ENCODE results near the gene OSBPL6. TPM values are rescaled to one million over a fixed set of nuclear protein-coding genes. Genes with fewer than 3 reads are reported as not detected.

Gene OSBPL6
- total RNA-seq, 1 donor: 6.5 TPM

DNA sequence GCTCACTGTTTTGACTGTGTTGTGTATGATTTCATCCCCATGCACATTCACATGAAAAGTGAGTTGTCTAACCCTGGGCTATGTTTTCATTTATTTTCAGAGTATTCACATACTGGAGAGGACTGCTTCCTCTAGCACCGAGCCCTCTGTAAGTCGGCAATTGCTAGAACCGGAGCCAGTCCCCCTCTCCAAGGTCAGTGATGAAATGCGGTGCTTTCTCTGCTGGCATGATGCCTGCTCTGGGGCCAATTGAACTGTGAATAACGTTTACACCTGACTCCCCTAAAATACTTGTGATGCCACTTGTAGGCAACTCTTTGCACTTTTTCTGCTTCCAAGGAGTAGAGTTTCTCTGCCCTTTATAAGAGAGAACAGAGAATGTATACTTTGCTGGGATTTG is 129.8 kb downstream of the OSBPL6 start:
- DNase-seq (ENCODE audit: low read depth): no peak
- H3K4me3 ChIP-seq (ENCODE audit: low read depth, low read length): no peak overlapping the region
- TF ChIP-seq, protein P1, sequence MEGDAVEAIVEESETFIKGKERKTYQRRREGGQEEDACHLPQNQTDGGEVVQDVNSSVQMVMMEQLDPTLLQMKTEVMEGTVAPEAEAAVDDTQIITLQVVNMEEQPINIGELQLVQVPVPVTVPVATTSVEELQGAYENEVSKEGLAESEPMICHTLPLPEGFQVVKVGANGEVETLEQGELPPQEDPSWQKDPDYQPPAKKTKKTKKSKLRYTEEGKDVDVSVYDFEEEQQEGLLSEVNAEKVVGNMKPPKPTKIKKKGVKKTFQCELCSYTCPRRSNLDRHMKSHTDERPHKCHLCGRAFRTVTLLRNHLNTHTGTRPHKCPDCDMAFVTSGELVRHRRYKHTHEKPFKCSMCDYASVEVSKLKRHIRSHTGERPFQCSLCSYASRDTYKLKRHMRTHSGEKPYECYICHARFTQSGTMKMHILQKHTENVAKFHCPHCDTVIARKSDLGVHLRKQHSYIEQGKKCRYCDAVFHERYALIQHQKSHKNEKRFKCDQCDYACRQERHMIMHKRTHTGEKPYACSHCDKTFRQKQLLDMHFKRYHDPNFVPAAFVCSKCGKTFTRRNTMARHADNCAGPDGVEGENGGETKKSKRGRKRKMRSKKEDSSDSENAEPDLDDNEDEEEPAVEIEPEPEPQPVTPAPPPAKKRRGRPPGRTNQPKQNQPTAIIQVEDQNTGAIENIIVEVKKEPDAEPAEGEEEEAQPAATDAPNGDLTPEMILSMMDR (IDR thresholded peaks at IDR 0.05; ENCODE audit: insufficient read depth, low read depth, low read length): no peak

DNA sequence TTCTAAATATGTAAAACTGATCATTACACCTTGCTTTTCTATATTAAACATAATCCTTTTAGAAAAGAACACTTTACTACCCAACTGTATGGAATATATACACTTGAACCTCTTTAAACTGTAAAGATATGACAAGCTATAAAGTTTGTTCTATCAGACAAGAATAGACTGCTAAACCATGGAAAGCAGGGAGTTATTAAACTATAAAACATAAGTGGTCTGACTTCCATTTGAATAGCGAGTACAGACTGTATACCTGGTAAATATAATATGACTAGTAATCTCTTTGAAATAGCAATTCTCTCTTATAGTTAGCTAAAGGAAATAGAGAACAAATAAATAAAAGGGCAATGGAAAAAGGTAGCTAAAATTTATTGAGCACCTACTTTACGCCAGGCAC is 131.0 kb downstream of the OSBPL6 start:
- no peak overlapping the region for H3K4me3 ChIP-seq (ENCODE audit: low read depth, low read length)
- TF ChIP-seq, protein P1 (IDR thresholded peaks at IDR 0.05; ENCODE audit: insufficient read depth, low read depth, low read length): no peak
- no peak for DNase-seq (ENCODE audit: low read depth)

DNA sequence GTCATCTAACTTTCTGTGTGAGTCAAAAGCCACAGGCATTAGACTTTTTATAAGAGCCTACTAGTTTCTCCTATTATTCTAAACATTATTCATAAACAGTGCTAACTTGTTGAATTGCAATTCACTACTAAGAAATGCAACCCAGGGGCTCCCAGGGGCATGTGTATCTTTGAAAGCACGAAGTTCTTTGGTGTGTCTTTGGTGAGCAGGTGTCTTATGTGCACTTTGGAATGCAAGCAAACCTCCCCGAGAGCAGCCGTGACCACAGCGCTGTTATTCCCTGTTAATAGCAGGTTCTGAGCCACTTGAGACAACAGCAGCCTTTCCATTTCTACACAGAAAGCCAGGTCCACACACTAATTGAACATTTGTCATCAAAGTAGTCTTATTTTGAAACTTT is 133.2 kb downstream of the OSBPL6 start:
- TF ChIP-seq, protein P1 (IDR thresholded peaks at IDR 0.05; ENCODE audit: insufficient read depth, low read depth, low read length): no peak
- H3K4me3 ChIP-seq (ENCODE audit: low read depth, low read length): no peak overlapping the region
- no peak for DNase-seq (ENCODE audit: low read depth)

DNA sequence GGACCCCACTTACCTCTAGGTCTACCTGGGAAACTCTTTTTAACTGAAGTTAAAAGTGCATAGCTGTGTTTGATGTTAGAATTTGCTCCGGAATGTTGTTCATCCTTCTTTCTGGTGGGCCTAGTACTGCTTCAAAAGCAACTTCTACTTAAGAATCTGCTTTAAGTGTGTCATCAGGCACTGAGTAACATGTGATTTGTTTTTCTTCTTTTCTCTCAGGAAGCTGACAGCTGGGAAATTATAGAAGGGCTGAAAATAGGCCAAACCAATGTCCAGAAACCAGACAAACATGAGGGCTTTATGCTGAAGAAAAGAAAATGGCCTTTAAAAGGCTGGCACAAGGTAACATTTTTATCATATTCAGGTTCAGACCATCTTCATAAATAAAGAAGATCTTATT is 133.7 kb downstream of the OSBPL6 start:
- DNase-seq (ENCODE audit: low read depth): no peak
- no peak overlapping the region for H3K4me3 ChIP-seq (ENCODE audit: low read depth, low read length)
- TF ChIP-seq, protein P1 (IDR thresholded peaks at IDR 0.05; ENCODE audit: insufficient read depth, low read depth, low read length): no peak

DNA sequence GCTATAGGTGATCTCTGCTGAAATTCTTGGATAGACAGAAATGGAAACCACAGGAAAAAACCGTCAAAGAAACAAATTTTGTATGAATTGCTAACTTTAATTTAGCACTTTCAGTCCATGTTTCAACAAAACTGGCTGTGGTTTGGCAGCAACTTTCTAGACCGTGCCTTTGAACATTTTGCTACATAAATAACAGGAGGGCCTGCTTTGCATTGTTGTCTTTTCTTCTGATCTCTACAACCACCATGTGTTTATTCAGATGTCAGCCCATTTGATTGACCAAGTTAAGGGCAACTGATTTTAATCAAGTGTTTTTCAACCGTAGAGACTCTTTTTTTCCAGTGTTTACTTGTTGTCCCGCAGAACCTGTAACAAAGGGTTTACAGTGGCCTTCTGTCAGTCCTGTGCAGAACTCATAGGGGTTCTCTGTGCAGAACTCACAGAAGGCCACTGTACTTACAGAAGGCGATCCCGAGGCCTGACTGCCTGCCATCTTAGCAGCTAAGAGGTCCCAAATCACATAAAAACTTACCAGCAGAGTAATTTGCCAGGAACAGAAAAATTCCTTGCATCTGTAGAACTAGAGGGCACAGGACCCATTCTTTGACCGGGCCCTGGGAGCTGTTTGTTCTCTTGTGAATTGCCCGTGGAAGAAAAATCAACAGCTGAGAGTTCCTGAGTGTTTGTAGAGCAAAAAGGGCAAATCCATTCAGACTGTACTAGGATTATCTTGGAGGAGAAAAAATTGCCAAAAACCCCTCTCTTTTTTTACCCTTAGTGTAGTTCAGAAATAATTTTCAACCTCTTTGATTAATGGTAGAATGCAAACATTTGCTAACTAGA is 136.1 kb downstream of the OSBPL6 start:
- DNase-seq (ENCODE audit: low read depth): no peak
- TF ChIP-seq, protein P1 (IDR thresholded peaks at IDR 0.05; ENCODE audit: insufficient read depth, low read depth, low read length): no peak

DNA sequence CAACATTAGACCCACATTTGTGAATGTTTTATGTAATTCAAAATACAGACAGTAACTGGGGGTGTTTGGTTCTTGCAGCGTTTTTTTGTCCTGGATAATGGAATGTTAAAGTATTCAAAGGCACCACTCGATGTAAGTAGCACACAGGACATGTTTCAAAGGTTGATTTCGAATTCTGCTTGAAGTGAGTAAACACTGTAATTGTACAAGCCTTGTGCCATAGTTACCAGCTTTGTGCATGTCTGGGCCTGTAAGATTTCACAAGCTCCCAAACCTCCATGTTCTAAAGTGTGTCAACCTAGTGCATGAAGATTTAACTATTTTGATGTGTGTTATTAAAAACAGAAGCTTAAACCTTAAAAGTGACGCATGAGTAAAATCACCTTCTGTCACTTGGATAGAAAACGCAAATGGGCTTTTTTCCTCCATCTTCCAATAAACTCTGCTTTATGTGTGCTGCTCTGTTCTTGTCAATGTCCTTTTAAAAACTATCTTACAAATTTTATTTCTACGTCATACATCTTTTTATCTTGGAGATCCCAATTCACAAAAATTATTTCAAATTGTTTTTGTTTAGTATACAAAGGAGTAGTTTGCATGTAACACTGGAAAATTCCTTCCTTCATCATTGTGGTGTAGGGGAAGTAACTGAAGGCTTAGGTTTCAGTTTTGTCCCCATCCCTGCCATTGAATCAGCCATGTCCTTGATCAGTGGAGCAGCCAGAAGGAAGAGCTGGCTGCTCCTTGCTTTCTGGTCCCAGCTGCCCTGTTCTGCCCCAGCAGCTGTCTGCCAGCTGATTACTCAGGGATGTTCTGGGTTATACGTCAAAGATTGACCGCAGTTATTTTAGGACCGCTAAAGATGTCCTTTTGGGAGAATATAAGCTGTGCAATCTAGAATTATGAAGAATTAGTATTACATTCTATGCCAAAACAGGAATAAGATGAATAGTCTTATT is 137.4 kb downstream of the OSBPL6 start:
- DNase-seq (ENCODE audit: low read depth): no peak
- no peak overlapping the region for H3K4me3 ChIP-seq (ENCODE audit: low read depth, low read length)
- TF ChIP-seq, protein P1 (IDR thresholded peaks at IDR 0.05; ENCODE audit: insufficient read depth, low read depth, low read length): no peak

More for the DNA sequence above, 136.1 kb downstream of the OSBPL6 start:
- no peak overlapping the region for H3K4me3 ChIP-seq (ENCODE audit: low read depth, low read length)

Measured in fibroblast of villous mesenchyme (primary cell).